GM23248 (cell line): ENCODE measurements around the gene FOXR2. TPM values are rescaled to one million over a fixed set of nuclear protein-coding genes. Genes with fewer than 3 reads are reported as not detected.

Experiments
- DNase-seq: peaks from one replicate; pipeline ENCODE4 v3.0.0-alpha.2; 2015
- H2AFZ ChIP-seq: fragments of 200-600 bp; sonication (generic); 2 replicates; pipeline ENCODE4 v1.6.1; 2016; ENCODE audit warnings: antibody characterized with exemption
- H3F3A ChIP-seq: fragments of 200-600 bp; sonication (generic); 2 replicates; pipeline ENCODE4 v1.6.1; 2016; ENCODE audit warnings: mild to moderate bottlenecking, antibody characterized with exemption, mixed run types; ENCODE audit not compliant: insufficient read depth
- H3K27ac ChIP-seq: fragments of 200-600 bp; sonication (generic); 2 replicates; pipeline ENCODE4 v1.5.1; 2016; ENCODE audit warnings: mild to moderate bottlenecking
- H3K27me3 ChIP-seq: fragments of 200-600 bp; sonication (generic); replicated peaks from 2 replicates; pipeline ENCODE4 v1.6.1; 2016; ENCODE audit warnings: mild to moderate bottlenecking; ENCODE audit not compliant: insufficient read depth
- H3K36me3 ChIP-seq: fragments of 200-600 bp; sonication (generic); 2 replicates; pipeline ENCODE4 v1.6.1; 2016; ENCODE audit warnings: low read depth, mild to moderate bottlenecking
- H3K4me1 ChIP-seq: fragments of 200-600 bp; sonication (generic); 2 replicates; pipeline ENCODE4 v1.6.1; 2016; ENCODE audit warnings: mild to moderate bottlenecking; ENCODE audit not compliant: insufficient read depth
- H3K4me2 ChIP-seq: fragments of 200-600 bp; sonication (generic); one replicate; pipeline ENCODE4 v1.6.1; 2016; ENCODE audit warnings: mild to moderate bottlenecking; ENCODE audit not compliant: unreplicated experiment
- H3K4me3 ChIP-seq: fragments of 200-600 bp; sonication (generic); 2 replicates; pipeline ENCODE4 v1.5.1; 2016; ENCODE audit warnings: mild to moderate bottlenecking
- H3K79me2 ChIP-seq: fragments of 200-600 bp; sonication (generic); 2 replicates; pipeline ENCODE4 v1.6.1; 2016; ENCODE audit warnings: mild to moderate bottlenecking; ENCODE audit not compliant: insufficient read depth
- H3K9ac ChIP-seq: fragments of 200-600 bp; sonication (generic); 2 replicates; pipeline ENCODE4 v1.6.1; 2016; ENCODE audit warnings: mild to moderate bottlenecking
- H3K9me2 ChIP-seq: fragments of 200-600 bp; sonication (generic); 2 replicates; pipeline ENCODE4 v1.6.1; 2016; ENCODE audit warnings: mixed run types, mild to moderate bottlenecking, moderate library complexity; ENCODE audit not compliant: insufficient read depth
- H3K9me3 ChIP-seq: fragments of 200-600 bp; sonication (generic); one replicate; pipeline ENCODE4 v1.6.1; 2017; ENCODE audit warnings: low read depth
- H4K20me1 ChIP-seq: fragments of 200-600 bp; sonication (generic); 2 replicates; pipeline ENCODE4 v1.6.0; 2016; ENCODE audit not compliant: insufficient read depth
- EZH2 ChIP-seq: fragments of 200-600 bp; sonication (generic); IDR thresholded peaks from 2 replicates; pipeline ENCODE4 v1.6.1; 2018; ENCODE audit warnings: antibody characterized with exemption, mild to moderate bottlenecking; ENCODE audit not compliant: insufficient read depth, poor library complexity, severe bottlenecking
- EZH2phosphoT487 ChIP-seq: fragments of 200-600 bp; sonication (generic); IDR thresholded peaks from 2 replicates; pipeline ENCODE4 v1.6.1; 2018; ENCODE audit warnings: antibody characterized with exemption, moderate library complexity, mild to moderate bottlenecking, low read depth; ENCODE audit not compliant: insufficient read depth
- WGBS, 2 experiments: methylation state at CpG; one replicate each; pipeline ENCODE4 v1.1.6; 2015 to 2017; ENCODE audit warnings: low lambda C conversion rate in 2 of 2, low coverage in 1 of 2; ENCODE audit errors: missing lambda C conversion rate in 2 of 2; 5-methylcytosine and 5-hydroxymethylcytosine counted together
- in situ Hi-C: fragments of 300-500 bp; cut with MboI; formaldehyde crosslinking; loops from 2 replicates; pipeline ENCODE4 v1.15.0; 2020
- polyA plus RNA-seq: library from polyadenylated mRNA; unstranded; fragments of >200 nt; fragmentation: Nextera tagmentation; extraction: Ambion mirVana; gene quantifications from 2 replicates; pipeline ENCODE4 v1.2.1, GENCODE V29; 2016
- total RNA-seq: library from RNA; depleted of rRNA; stranded (reverse); fragments of >200 nt; shearing (Covaris generic); gene quantifications from 2 replicates; pipeline ENCODE4 v1.2.3, GENCODE V29; 2014

The FOXR2 gene
- total and polyA plus RNA-seq, 2 experiments from 2014 or later = not detected

- no peaks in the 10 kb centered on the region for H4K20me1 ChIP-seq
- H3K27ac ChIP-seq = no peak overlapping the region
- H3K27me3 ChIP-seq = no peaks in the 10 kb centered on the region
- no peak overlapping the region for H3K4me2 ChIP-seq
- no peak overlapping the region for H3K4me3 ChIP-seq
- in situ Hi-C loops = no loop called here
- H3K79me2 ChIP-seq = no peaks in the 10 kb centered on the region
- no peaks in the 10 kb centered on the region for H3K4me1 ChIP-seq
- TF ChIP-seq EZH2phosphoT487 = no peak
- TF ChIP-seq EZH2 = no peak
- no peaks in the 10 kb centered on the region for H3K9me2 ChIP-seq
- 21 to 26% methylated on average over 7 of the region's 7 CpGs for WGBS, 2 experiments
- no peak for DNase-seq
- no peak overlapping the region for H2AFZ ChIP-seq
- H3K36me3 ChIP-seq = no peaks in the 10 kb centered on the region
- no peak overlapping the region for H3K9ac ChIP-seq
- H3K9me3 ChIP-seq = no peaks in the 10 kb centered on the region
- no peaks in the 10 kb centered on the region for H3F3A ChIP-seq
Observed at GRCh38 chrX:55598333-55598732, 24.9 kb upstream of the FOXR2 start.

- H3K27ac ChIP-seq = no peak overlapping the region
- in situ Hi-C loops = no loop called here
- H2AFZ ChIP-seq = no peak overlapping the region
- no peaks in the 10 kb centered on the region for H3K79me2 ChIP-seq
- 0 to 2% methylated on average over 2 of the region's 2 CpGs for WGBS, 2 experiments
- no peaks in the 10 kb centered on the region for H3K9me2 ChIP-seq
- no peaks in the 10 kb centered on the region for H3K9me3 ChIP-seq
- no peak overlapping the region for H3K4me2 ChIP-seq
- H3F3A ChIP-seq = no peaks in the 10 kb centered on the region
- no peaks in the 10 kb centered on the region for H3K36me3 ChIP-seq
- no peak overlapping the region for H3K4me3 ChIP-seq
- H3K4me1 ChIP-seq = no peaks in the 10 kb centered on the region
- DNase-seq = no peak
- no peaks in the 10 kb centered on the region for H4K20me1 ChIP-seq
- TF ChIP-seq EZH2 (no peak), EZH2phosphoT487 (no peak)
- H3K27me3 ChIP-seq = no peaks in the 10 kb centered on the region
- no peak overlapping the region for H3K9ac ChIP-seq
Observed at GRCh38 chrX:55619547-55619946, 3.7 kb upstream of the FOXR2 start.

- no peaks in the 10 kb centered on the region for H4K20me1 ChIP-seq
- in situ Hi-C loops = no loop called here
- 50 to 56% methylated on average over 5 of the region's 5 CpGs for WGBS, 2 experiments
- no peaks in the 10 kb centered on the region for H3K79me2 ChIP-seq
- H3K27me3 ChIP-seq = no peaks in the 10 kb centered on the region
- H3K9ac ChIP-seq = no peak overlapping the region
- TF ChIP-seq EZH2 (no peak), EZH2phosphoT487 (no peak)
- no peak overlapping the region for H3K27ac ChIP-seq
- H2AFZ ChIP-seq = no peak overlapping the region
- H3K9me2 ChIP-seq = no peaks in the 10 kb centered on the region
- no peaks in the 10 kb centered on the region for H3K4me1 ChIP-seq
- no peaks in the 10 kb centered on the region for H3K9me3 ChIP-seq
- H3K4me2 ChIP-seq = no peak overlapping the region
- H3F3A ChIP-seq = no peaks in the 10 kb centered on the region
- no peak overlapping the region for H3K4me3 ChIP-seq
- H3K36me3 ChIP-seq = no peaks in the 10 kb centered on the region
- DNase-seq = no peak
Observed at GRCh38 chrX:55624403-55624802, 1.2 kb downstream of the FOXR2 start.

DNA sequence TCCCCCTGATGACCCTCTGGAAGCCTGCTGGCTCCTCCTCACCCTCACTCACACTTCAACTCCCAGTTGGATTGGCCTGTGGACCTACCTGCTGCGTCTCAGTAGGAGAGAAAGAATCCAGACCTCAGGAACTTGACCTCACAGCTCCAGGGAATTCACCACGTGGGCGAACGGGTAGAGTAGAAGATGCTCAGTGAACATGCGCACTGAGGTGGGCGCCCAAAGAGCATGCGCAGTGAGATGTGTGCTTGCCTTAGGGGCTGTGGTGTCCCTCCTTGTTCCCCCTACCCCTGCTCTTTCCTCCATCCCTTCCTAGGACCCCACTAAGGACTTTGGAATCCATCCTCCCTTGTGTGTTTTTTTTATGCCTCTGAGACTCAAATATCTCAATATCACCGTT is 12.9 kb downstream of the FOXR2 start:
- Histone ChIP-seq H4K20me1 (no peaks in the 10 kb centered on the region), H3K4me3 (no peak overlapping the region), H2AFZ (no peak overlapping the region), H3K9ac (no peak overlapping the region), H3K79me2 (no peaks in the 10 kb centered on the region), H3K9me2 (no peaks in the 10 kb centered on the region), H3F3A (no peaks in the 10 kb centered on the region), H3K4me2 (no peak overlapping the region), H3K9me3 (no peaks in the 10 kb centered on the region), H3K36me3 (no peaks in the 10 kb centered on the region), H3K27me3 (no peaks in the 10 kb centered on the region), H3K27ac (no peak overlapping the region), H3K4me1 (no peaks in the 10 kb centered on the region)
- WGBS, 2 experiments = 42% methylated on average over 8 of the region's 8 CpGs
- TF ChIP-seq EZH2 (no peak), EZH2phosphoT487 (no peak)
- in situ Hi-C loops = no loop called here
- no peak for DNase-seq

DNA sequence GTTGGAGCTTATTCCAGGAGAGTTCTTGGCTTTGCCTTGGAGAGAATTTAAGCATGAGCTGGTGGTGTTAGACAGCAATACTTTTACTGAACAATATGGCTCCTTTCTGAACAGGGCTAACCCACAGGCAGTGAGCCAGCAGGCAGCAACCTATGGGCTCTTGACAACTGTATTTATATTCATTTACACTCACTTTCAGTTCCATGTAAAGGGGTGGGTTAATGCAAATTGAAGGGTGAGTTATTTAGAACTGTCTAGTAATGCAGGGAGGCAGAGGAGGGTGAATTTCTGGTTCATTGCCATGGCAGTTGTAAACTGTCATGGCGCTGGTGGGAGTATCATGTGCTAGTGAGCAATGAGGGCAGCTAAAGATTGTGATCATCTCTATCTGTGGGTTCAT is 15.7 kb downstream of the FOXR2 start:
- H3K9ac ChIP-seq = no peak overlapping the region

More for the DNA sequence above, 15.7 kb downstream of the FOXR2 start:
- Histone ChIP-seq H4K20me1 (no peaks in the 10 kb centered on the region), H3K9me3 (no peaks in the 10 kb centered on the region), H3K27me3 (no peaks in the 10 kb centered on the region), H2AFZ (no peak overlapping the region), H3K4me2 (no peak overlapping the region), H3F3A (no peaks in the 10 kb centered on the region), H3K36me3 (no peaks in the 10 kb centered on the region), H3K79me2 (no peaks in the 10 kb centered on the region), H3K4me3 (no peak overlapping the region), H3K27ac (no peak overlapping the region), H3K9me2 (no peaks in the 10 kb centered on the region), H3K4me1 (no peaks in the 10 kb centered on the region)
- in situ Hi-C loops = no loop called here
- no peak for DNase-seq
- 0 to 29% methylated on average over 1 of the region's 1 CpG for WGBS, 2 experiments
- TF ChIP-seq EZH2 (no peak), EZH2phosphoT487 (no peak)
